NCI-H510A treated with DMSO at 0.1 percent for 48 hours (cell line): ENCODE measurements around the gene BCAS3.
"Not testable (repeated sequence)": the region's sequence is repeated elsewhere in the genome, so short reads cannot be mapped to it uniquely, and the experiment has no call there.

ENCODE experiments used
- DNase-seq: peaks from one replicate; lab custom pipeline; 2025; lab: John Stamatoyannopoulos, UW

Gene BCAS3

GRCh38 chr17:61338000-61338798 lies 660.5 kb downstream of the BCAS3 start:
- no peak for DNase-seq

DNA sequence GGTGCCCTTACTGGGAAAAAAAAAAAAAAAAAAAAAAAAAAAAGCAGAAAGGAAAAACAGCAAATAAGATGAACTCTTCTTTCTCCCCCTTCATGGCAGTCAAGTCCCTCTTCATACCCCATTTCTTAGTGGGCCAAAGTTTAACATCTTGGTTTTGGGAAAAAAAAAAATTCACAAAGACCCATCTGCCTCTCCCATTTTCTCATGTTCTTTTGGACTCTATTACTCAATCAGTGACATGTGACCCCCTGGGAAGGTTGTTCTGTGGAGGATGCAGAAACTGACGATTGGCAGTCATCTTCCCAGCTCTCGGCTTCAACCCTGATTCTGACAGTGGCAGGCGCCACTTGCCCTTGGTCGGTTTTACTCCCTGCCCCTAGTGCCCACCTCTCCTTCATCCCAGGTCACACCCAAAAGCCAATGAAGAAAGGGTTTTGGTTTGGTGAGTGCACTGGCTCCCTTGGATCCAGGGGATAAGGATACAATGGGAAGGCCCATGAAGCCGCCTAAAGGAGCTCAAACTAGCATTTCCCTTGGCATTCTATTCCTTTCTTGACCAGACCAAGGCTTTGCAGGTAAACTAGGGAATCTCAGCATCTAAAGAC lies 661.3 kb downstream of the BCAS3 start:
- no peak for DNase-seq

- DNase-seq = no peak
Observed at GRCh38 chr17:61340431-61341209, 663.0 kb downstream of the BCAS3 start.

GRCh38 chr17:61343576-61343975 lies 665.9 kb downstream of the BCAS3 start:
- DNase-seq = no peak

GRCh38 chr17:61345061-61345460 lies 667.4 kb downstream of the BCAS3 start:
- no peak for DNase-seq

DNA sequence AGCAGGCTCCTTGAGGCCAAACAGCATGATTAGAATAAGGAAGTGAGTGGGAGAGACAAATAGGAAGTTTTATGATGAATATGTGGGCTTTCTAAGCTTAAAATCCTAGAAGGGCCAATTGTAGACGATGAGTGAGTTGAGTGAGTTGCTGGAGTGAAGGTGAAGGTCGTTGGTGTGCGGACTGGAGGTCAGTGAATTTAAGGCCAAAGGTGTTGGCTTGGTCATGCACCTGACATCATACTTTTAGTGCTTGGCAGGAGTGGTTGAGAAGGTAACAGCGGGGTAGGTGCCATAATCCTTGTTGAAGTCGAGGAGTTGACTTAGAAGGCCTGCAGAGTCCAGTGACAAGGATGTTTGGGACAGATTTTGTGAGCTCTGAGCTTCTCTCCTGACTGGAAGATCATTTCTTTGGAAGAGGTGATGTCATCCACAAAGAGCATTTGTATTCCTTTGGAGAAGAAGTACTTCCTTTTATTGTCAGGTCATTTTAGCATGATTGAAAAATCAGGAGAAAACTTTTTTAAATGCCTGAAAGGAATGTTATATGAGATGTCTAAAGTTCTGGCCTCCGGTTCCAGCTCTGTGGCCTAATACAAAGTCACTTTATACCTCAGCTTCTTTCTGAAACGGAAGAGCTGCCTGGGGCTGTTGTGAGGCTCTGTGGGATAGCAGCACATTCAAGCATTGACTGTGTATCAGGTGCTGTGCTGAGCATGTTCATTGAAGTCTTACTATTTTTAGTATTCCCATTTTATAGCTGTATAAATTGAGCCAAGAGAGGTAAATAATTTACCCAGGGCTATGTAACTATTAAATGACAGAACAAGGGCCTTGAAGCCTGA lies 668.4 kb downstream of the BCAS3 start:
- no peak for DNase-seq

DNA sequence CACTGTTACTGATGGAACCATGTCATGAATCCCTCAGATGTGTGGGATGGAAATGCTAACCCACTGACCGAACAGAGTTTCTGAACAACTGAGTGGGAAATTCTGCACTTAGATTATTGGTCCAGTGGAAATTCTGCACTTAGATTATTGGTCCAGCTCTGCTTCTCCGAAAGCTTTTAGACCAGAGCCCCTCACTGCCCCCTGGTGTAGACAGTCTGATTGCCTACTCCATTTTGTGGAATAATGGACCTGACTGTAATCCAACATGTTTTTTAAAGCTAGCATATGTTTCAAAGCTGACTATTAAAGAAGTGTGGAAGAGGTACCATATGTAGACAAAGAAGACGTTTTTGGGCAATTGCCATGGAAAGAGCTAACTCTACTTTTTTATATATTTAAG lies 671.7 kb downstream of the BCAS3 start:
- DNase-seq = no peak

- DNase-seq = no peak
Observed at GRCh38 chr17:61351745-61352407, 674.2 kb downstream of the BCAS3 start.

DNA sequence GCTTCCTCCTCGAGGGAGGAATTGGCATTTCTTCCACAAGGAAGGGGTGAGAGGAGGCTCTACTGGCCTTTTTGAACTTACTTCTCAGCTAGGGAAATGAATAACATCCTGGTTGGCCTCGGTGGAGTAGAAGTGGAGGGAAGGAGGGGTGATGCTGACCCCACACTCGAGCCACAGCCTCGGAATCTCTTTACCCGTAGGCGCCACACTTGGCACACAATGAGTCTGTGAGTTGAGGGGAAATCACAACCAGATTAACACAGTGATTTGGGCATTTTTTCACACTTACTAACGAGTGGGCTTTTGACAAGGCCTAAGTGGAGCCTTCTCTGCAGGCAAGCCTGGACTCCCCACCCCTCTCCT lies 674.7 kb downstream of the BCAS3 start:
- no peak for DNase-seq

- DNase-seq = no peak
Observed at GRCh38 chr17:61352781-61353491, 675.3 kb downstream of the BCAS3 start.

- DNase-seq = no peak
Observed at GRCh38 chr17:61353615-61354014, 676.0 kb downstream of the BCAS3 start.

GRCh38 chr17:61354895-61355874 lies 677.5 kb downstream of the BCAS3 start:
- no peak for DNase-seq

GRCh38 chr17:61357061-61357460 lies 679.4 kb downstream of the BCAS3 start:
- not testable (repeated sequence) for DNase-seq

- not testable (repeated sequence) for DNase-seq
Observed at GRCh38 chr17:61359513-61359912, 681.9 kb downstream of the BCAS3 start.

- no peak for DNase-seq
Observed at GRCh38 chr17:61360318-61360943, 682.8 kb downstream of the BCAS3 start.

- DNase-seq = no peak
Observed at GRCh38 chr17:61361084-61361483, 683.4 kb downstream of the BCAS3 start.

GRCh38 chr17:61362396-61362795 lies 684.7 kb downstream of the BCAS3 start:
- DNase-seq = no peak

DNA sequence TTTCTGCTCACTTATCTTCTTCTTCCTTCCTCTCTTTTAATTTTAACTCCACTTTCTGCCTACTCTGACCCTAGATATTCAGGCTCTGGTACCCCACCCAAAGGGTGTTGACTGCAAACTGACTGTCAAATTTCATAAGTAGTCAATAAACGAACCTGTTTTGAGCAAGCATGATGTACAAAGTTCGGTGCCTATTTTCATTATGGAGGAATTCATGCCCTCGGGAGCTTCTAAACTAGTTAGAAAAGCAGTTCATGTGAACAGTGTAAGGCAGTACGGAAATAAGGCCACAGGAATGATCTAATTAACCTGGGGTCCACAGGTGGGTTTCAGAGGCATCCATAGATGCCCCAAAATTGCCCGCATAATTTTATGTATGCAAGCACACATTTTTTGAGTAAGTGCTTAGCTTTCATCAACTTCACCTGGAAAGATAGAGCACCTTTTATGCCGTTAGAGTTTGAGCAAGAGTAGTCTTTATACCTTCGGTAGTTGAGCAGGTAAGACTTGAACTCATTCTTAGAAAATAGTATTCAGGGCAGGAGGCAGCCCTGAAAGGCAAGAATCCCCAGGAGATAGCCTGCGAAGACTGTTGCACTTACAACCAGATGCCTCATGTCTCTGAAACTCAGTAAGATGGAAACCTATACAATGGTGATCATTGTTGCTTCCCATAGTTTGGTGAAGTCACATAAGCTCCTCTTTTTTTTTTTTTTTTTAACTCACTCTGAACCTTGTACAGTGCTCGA lies 685.4 kb downstream of the BCAS3 start:
- DNase-seq = no peak
